GM18526 (cell line): ENCODE data around the gene NINJ2.

ENCODE experiments used
- POLR2A ChIP-seq: IDR thresholded peaks from 3 replicates; pipeline ENCODE4 v1.6.1; 2011; ENCODE audit not compliant: insufficient read length; ENCODE audit errors: extremely low read depth

The NINJ2 gene

GRCh38 chr12:678747-679712, 15.8 kb upstream of the NINJ2 start:
- no peak for TF ChIP-seq POLR2A

- no peak for TF ChIP-seq POLR2A
These were observed 12.3 kb upstream of the NINJ2 start for GRCh38 chr12:675562-675961.

DNA sequence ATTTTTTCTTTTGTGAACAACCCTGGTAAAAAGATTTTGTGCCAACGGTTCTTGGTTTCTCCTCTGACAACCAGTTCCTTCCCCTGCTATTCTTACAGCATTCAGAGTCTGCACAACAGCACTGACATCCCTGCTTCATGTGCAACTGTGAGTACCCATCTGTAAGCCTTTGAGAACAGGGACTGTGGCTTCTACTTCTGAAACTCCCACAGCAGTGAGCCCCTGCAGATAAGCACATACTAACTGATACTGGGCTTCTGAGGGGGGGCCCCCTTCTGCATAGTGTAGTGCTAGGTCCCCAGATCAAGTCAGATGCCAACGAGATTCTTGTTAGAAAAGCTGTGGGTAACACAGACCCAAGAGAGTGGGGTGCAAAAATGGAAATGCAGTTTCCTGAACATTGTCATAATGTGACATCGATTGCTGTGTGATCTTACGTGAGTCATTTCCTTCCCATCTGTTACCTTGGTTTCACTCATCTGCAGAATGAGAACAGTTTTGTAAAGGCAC, 11.1 kb upstream of the NINJ2 start:
- TF ChIP-seq POLR2A = peak; percentile 60

GRCh38 chr12:673849-674248, 10.6 kb upstream of the NINJ2 start:
- no peak for TF ChIP-seq POLR2A

- no peak for TF ChIP-seq POLR2A
These were observed 6.3 kb upstream of the NINJ2 start for GRCh38 chr12:669576-669945.

GRCh38 chr12:668090-668481, 4.8 kb upstream of the NINJ2 start:
- TF ChIP-seq POLR2A = no peak

DNA sequence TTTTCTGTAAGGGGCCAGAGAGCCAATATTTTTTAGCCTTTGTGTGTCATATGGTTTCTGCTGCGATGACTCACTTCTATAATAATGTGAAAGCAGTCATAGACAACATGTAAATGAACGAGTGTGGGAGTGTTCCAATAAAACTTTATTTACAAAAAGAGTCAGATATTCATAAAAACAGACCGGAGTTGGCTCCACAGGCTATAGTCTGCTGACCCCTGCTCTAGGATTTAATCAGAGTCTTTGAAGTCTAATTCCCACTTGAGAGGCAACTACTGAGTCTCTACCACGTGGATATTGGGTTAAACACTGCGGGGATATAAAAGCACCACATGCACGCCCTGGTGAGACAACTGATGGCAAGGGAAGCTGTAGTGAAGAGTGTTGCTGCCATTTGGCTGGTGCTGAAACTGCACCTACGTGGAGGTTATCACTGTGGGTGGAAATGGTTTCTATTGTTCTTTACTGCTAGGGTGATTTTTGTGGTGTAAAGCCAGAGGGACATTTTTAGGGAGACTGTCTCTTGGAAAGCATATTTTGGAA, 3.6 kb upstream of the NINJ2 start:
- TF ChIP-seq POLR2A = no peak

DNA sequence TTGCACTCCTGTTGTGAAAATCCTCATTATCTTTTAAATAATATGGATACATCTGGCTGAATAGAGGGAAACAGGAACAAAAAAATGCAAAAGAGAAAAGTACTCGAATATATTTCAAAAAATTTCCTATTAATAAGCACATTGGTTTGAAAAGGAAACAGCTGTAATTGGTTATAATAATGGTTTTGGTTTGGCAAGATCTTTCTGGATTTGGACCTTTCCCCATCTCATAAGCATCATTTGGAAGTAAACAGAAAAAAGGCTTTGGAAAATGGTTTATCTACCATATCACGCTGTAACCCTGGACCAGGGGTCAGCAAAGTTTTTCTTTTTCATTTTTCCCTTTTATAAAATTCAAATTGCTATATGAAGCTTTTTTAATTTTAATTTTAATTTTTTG, 2.8 kb upstream of the NINJ2 start:
- TF ChIP-seq POLR2A = no peak

DNA sequence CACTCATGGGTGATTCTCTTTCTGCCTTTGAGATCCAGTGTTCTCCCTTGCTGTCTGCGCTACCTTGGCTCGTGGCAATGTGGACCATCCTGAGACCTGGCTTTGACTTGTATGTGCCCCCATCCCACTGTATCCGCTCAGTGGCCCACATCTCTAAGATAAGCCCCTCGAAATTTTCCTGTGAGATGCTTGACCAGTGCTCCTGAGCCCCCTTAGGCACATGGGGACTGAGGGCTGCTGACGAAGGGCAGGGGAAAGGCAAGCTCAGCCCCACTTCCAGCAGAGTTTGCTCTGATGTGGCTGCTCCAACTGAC, 1.5 kb upstream of the NINJ2 start:
- TF ChIP-seq POLR2A = no peak

- TF ChIP-seq POLR2A = no peak
These were observed 982 bp upstream of the NINJ2 start for GRCh38 chr12:664075-664778.

DNA sequence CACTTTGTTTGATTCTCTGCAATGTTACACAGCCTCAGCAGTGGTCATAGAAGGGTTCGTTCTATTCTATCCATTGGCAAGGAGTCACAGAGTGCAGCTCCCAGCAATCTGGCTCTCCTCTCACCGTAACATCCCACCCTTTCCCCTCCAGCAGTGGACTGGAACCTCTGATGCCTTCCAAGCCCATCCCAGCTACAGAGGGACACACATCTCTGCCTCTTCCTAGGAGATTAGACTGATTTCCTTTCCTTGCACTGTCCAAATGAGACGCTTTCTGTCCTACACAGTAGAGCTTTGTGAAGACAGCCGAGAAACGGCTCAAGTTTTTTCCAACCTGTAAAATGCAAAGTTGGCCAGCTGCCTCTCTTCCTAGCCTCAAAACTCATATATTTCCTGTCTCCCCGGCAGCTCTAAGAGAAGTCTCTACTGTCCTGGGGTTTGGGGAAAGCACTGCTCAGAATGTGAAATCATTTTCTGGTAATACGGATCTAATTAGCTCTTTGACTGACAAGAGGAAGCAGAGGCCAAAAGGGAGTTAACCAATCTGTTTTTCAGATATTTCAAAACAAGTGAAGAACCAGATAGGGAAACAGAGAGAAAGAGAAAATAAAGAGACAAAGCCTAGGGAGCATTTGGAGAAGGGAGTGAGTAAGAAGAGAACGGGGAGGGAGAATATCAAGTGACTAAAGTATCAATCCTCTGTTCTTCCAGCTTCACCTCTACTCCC, 516 bp downstream of the NINJ2 start:
- TF ChIP-seq POLR2A = no peak

- no peak for TF ChIP-seq POLR2A
These were observed 1.3 kb downstream of the NINJ2 start for GRCh38 chr12:661720-662486.

GRCh38 chr12:659090-659683, 4.1 kb downstream of the NINJ2 start:
- no peak for TF ChIP-seq POLR2A

GRCh38 chr12:650983-651382, 12.3 kb downstream of the NINJ2 start:
- TF ChIP-seq POLR2A = no peak
